GM23338 (cell line): Measurements from ENCODE around the gene FABP6. TPM values are rescaled to one million over a fixed set of nuclear protein-coding genes. Genes with fewer than 3 reads are reported as not detected.

Experiments used
- ATAC-seq: fragments of 200-7000 bp; cut with Tn5 transposase; 3 replicates; pipeline ENCODE4 v1.9.1; 2020
- DNase-seq: peaks from one replicate; pipeline ENCODE4 v3.0.0-alpha.2; 2015; ENCODE audit warnings: low spot score
- H2AFZ ChIP-seq: fragments of 200-600 bp; sonication (generic); 2 replicates; pipeline ENCODE4 v1.8.0; 2016; ENCODE audit warnings: antibody characterized with exemption, mild to moderate bottlenecking, moderate library complexity
- H3F3A ChIP-seq: fragments of 200-600 bp; sonication (generic); replicated peaks from 2 replicates; pipeline ENCODE4 v1.8.0; 2017; ENCODE audit warnings: antibody characterized with exemption, mixed run types, low read depth
- H3K27ac ChIP-seq: fragments of 200-600 bp; sonication (generic); 2 replicates; pipeline ENCODE4 v1.6.1; 2016; ENCODE audit warnings: low read depth
- H3K27me3 ChIP-seq: fragments of 200-600 bp; sonication (generic); 2 replicates; pipeline ENCODE4 v1.8.0; 2016; ENCODE audit warnings: mild to moderate bottlenecking, mixed run types, moderate library complexity; ENCODE audit not compliant: insufficient read depth
- H3K36me3 ChIP-seq: fragments of 200-600 bp; sonication (generic); 2 replicates; pipeline ENCODE4 v1.8.0; 2016; ENCODE audit warnings: mild to moderate bottlenecking; ENCODE audit not compliant: insufficient read depth
- H3K4me1 ChIP-seq: fragments of 200-600 bp; sonication (generic); 2 replicates; pipeline ENCODE4 v1.8.0; 2016; ENCODE audit warnings: mild to moderate bottlenecking, moderate library complexity; ENCODE audit not compliant: insufficient read depth
- H3K4me2 ChIP-seq: fragments of 200-600 bp; sonication (generic); 2 replicates; pipeline ENCODE4 v1.7.1; 2017; ENCODE audit warnings: mixed run types
- H3K4me3 ChIP-seq: fragments of 200-600 bp; sonication (generic); 2 replicates; pipeline ENCODE4 v1.6.1; 2016; ENCODE audit warnings: mixed run types
- H3K79me2 ChIP-seq: fragments of 200-600 bp; sonication (generic); replicated peaks from 2 replicates; pipeline ENCODE4 v1.8.0; 2017; ENCODE audit warnings: mild to moderate bottlenecking; ENCODE audit not compliant: insufficient read depth
- H3K9me2 ChIP-seq: fragments of 200-600 bp; sonication (generic); 2 replicates; pipeline ENCODE4 v1.8.0; 2017; ENCODE audit not compliant: insufficient read depth
- H4K20me1 ChIP-seq: fragments of 200-600 bp; sonication (generic); replicated peaks from 2 replicates; pipeline ENCODE4 v1.8.0; 2017; ENCODE audit warnings: mild to moderate bottlenecking; ENCODE audit not compliant: insufficient read depth
- H3K27ac Mint-ChIP-seq: 2 replicates; pipeline ENCODE4 v1.8.0; 2020; ENCODE audit warnings: inconsistent platforms, mild to moderate bottlenecking, moderate library complexity, mixed read lengths
- H3K27me3 Mint-ChIP-seq: 3 replicates; pipeline ENCODE4 v1.8.0; 2022; ENCODE audit warnings: low read depth, mild to moderate bottlenecking, moderate library complexity, mixed read lengths, inconsistent platforms; ENCODE audit not compliant: insufficient read depth, poor library complexity
- H3K36me3 Mint-ChIP-seq: 3 replicates; pipeline ENCODE4 v1.8.0; 2021; ENCODE audit warnings: low read depth, mild to moderate bottlenecking, inconsistent platforms, moderate library complexity, mixed read lengths
- H3K4me1 Mint-ChIP-seq: 3 replicates; pipeline ENCODE4 v1.8.0; 2020; ENCODE audit warnings: mild to moderate bottlenecking, inconsistent platforms, mixed read lengths
- H3K4me3 Mint-ChIP-seq: 3 replicates; pipeline ENCODE4 v1.8.0; 2021; ENCODE audit warnings: moderate library complexity, mild to moderate bottlenecking, inconsistent platforms, mixed read lengths
- H3K9me3 Mint-ChIP-seq: 3 replicates; pipeline ENCODE4 v1.8.0; 2020; ENCODE audit warnings: moderate library complexity, mild to moderate bottlenecking, inconsistent platforms, mixed read lengths
- CREB1 ChIP-seq: fragments of 250-450 bp; sonication (Bioruptor Pico); IDR thresholded peaks from 2 replicates; pipeline ENCODE4 v1.5.0; 2020; ENCODE audit warnings: low read depth, mild to moderate bottlenecking, moderate library complexity
- CTCF ChIP-seq, 2 experiments: fragments of 200-600 bp in 1 of 2; sonication (generic) in 1 of 2; conservative IDR thresholded peaks; 2 replicates each; pipeline versions ENCODE4 v1.5.1 to v1.6.1; 2016 to 2017; ENCODE audit warnings: antibody characterized with exemption in 2 of 2, low read depth in 2 of 2, mild to moderate bottlenecking in 2 of 2, moderate library complexity in 1 of 2
- ETS1 ChIP-seq: IDR thresholded peaks from 2 replicates; pipeline ENCODE4 v1.6.1; 2016; ENCODE audit warnings: antibody characterized with exemption
- EZH2 ChIP-seq: fragments of 200-600 bp; sonication (generic); IDR thresholded peaks from one replicate; pipeline ENCODE4 v1.8.0; 2017; ENCODE audit warnings: antibody characterized with exemption, mild to moderate bottlenecking, low read depth; ENCODE audit not compliant: unreplicated experiment
- EZH2phosphoT487 ChIP-seq: fragments of 200-600 bp; sonication (generic); IDR thresholded peaks from one replicate; pipeline ENCODE4 v1.8.1; 2018; ENCODE audit warnings: antibody characterized with exemption; ENCODE audit not compliant: unreplicated experiment
- JUNB ChIP-seq: IDR thresholded peaks from one replicate; pipeline ENCODE4 v1.6.1; 2016; ENCODE audit warnings: antibody characterized with exemption; ENCODE audit not compliant: unreplicated experiment
- NANOG ChIP-seq: IDR thresholded peaks from 2 replicates; pipeline ENCODE4 v1.6.1; 2016; ENCODE audit warnings: antibody characterized with exemption, borderline replicate concordance
- POLR2AphosphoS5 ChIP-seq: IDR thresholded peaks from 2 replicates; pipeline ENCODE4 v1.6.1; 2016; ENCODE audit warnings: antibody characterized with exemption, low read depth
- STAT1 ChIP-seq: IDR thresholded peaks from one replicate; pipeline ENCODE4 v1.6.1; 2016; ENCODE audit warnings: antibody characterized with exemption; ENCODE audit not compliant: unreplicated experiment
- ZNF331 ChIP-seq: fragments of 250-450 bp; sonication (Bioruptor Pico); IDR thresholded peaks from 2 replicates; pipeline ENCODE4 v1.5.0; 2020; ENCODE audit warnings: low read depth, mild to moderate bottlenecking, moderate library complexity
- polyA plus RNA-seq: library from polyadenylated mRNA; unstranded; fragments of >200 nt; fragmentation: Nextera tagmentation; extraction: Ambion mirVana; gene quantifications from 2 replicates; pipeline ENCODE4 v1.2.1, GENCODE V29; 2016
- total RNA-seq: library from RNA; depleted of rRNA; stranded (reverse); fragments of >200 nt; shearing (Covaris generic); gene quantifications from 2 replicates; pipeline ENCODE4 v1.2.3, GENCODE V29; 2014
- TF ChIP-seq, protein P1 (sequence below): IDR thresholded peaks from one replicate; pipeline ENCODE4 v1.6.1; 2018; ENCODE audit warnings: antibody characterized with exemption; ENCODE audit not compliant: unreplicated experiment

The FABP6 gene
- total and polyA plus RNA-seq, 2 experiments from 2014 or later = 2.2 to 7.5 TPM

GRCh38 chr5:160266752-160267345 is 37.5 kb downstream of the FABP6 start:
- Histone ChIP-seq H3K4me2 (peak overlapping the region; percentile 34), H4K20me1 (0 out of 2 replicates have a peak, but pooled peaks cover 3% of the 10 kb centered on the region), H3K27me3 (no peaks in the 10 kb centered on the region), H3K4me1 (peaks cover 50% of the 10 kb centered on the region), H3K36me3 (peaks cover 4% of the 10 kb centered on the region; the same call in 1 of the 2 replicates), H2AFZ (no peak overlapping the region), H3F3A (peaks cover 28% of the 10 kb centered on the region), H3K79me2 (peaks cover 24% of the 10 kb centered on the region), H3K27ac (peak overlapping the region; percentile 88), H3K4me3 (no peak overlapping the region; the same call in 1 of the 2 replicates), H3K9me2 (no peaks in the 10 kb centered on the region)
- H3K4me1 Mint-ChIP-seq = peaks cover 70% of the 10 kb centered on the region
- no peaks in the 10 kb centered on the region for H3K9me3 Mint-ChIP-seq
- TF ChIP-seq ZNF331 (CRISPR knock-in tag) (no peak), CTCF (conservative IDR thresholded peaks at IDR 0.05; ENCODE audit: low read depth in 2 of 2) (peak; percentile 49 to 54)
- no peaks in the 10 kb centered on the region for H3K27me3 Mint-ChIP-seq
- DNase-seq = peak; percentile 90
- H3K4me3 Mint-ChIP-seq = peak overlapping the region; percentile 51
- peak; percentile 76 for ATAC-seq
- H3K27ac Mint-ChIP-seq = peak overlapping the region; percentile 82; the same call in 1 of the 2 replicates
- H3K36me3 Mint-ChIP-seq = peaks cover 23% of the 10 kb centered on the region

DNA sequence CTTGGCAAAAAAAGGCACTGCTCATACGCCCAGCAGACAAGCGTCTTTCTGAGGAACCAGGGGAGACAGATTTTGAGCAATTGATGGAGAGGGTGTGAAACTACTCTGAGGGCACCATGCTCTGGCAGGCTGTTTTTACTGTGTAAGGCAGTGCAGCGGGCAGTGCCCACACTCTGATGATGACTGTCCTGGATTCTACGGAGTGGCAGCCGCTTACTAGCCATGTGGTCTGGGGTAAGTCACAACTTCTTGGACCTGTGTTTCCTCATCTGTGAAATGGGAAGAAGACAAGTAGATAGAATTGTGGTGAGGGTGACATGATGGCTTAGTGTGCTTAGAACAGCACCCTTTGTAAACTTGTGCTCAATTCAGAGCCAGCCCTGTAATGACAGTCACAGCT is 38.8 kb downstream of the FABP6 start:
- Histone ChIP-seq H3K36me3 (peaks cover 4% of the 10 kb centered on the region; the same call in 1 of the 2 replicates), H3K79me2 (peaks cover 24% of the 10 kb centered on the region), H3K27ac (no peak overlapping the region), H3K4me3 (no peak overlapping the region), H4K20me1 (0 out of 2 replicates have a peak, but pooled peaks cover 3% of the 10 kb centered on the region), H3K4me1 (peaks cover 52% of the 10 kb centered on the region), H3K9me2 (no peaks in the 10 kb centered on the region), H3F3A (peaks cover 20% of the 10 kb centered on the region), H3K27me3 (no peaks in the 10 kb centered on the region), H2AFZ (no peak overlapping the region), H3K4me2 (no peak overlapping the region)
- no peak for DNase-seq
- Mint-ChIP-seq H3K36me3 (peaks cover 23% of the 10 kb centered on the region), H3K27ac (peak overlapping the region; percentile 21; the same call in 1 of the 2 replicates), H3K4me3 (no peak overlapping the region), H3K4me1 (peaks cover 70% of the 10 kb centered on the region), H3K9me3 (no peaks in the 10 kb centered on the region), H3K27me3 (no peaks in the 10 kb centered on the region)
- ATAC-seq = no peak
- TF ChIP-seq NANOG = no peak
- no peak for TF ChIP-seq STAT1
- no peak for TF ChIP-seq EZH2phosphoT487
- TF ChIP-seq JUNB = no peak
- no peak for TF ChIP-seq POLR2AphosphoS5
- TF ChIP-seq CREB1 (CRISPR knock-in tag) = no peak
- no peak for TF ChIP-seq CTCF (conservative IDR thresholded peaks at IDR 0.05; ENCODE audit: low read depth in 2 of 2)
- TF ChIP-seq EZH2 = no peak
- TF ChIP-seq, protein P1, sequence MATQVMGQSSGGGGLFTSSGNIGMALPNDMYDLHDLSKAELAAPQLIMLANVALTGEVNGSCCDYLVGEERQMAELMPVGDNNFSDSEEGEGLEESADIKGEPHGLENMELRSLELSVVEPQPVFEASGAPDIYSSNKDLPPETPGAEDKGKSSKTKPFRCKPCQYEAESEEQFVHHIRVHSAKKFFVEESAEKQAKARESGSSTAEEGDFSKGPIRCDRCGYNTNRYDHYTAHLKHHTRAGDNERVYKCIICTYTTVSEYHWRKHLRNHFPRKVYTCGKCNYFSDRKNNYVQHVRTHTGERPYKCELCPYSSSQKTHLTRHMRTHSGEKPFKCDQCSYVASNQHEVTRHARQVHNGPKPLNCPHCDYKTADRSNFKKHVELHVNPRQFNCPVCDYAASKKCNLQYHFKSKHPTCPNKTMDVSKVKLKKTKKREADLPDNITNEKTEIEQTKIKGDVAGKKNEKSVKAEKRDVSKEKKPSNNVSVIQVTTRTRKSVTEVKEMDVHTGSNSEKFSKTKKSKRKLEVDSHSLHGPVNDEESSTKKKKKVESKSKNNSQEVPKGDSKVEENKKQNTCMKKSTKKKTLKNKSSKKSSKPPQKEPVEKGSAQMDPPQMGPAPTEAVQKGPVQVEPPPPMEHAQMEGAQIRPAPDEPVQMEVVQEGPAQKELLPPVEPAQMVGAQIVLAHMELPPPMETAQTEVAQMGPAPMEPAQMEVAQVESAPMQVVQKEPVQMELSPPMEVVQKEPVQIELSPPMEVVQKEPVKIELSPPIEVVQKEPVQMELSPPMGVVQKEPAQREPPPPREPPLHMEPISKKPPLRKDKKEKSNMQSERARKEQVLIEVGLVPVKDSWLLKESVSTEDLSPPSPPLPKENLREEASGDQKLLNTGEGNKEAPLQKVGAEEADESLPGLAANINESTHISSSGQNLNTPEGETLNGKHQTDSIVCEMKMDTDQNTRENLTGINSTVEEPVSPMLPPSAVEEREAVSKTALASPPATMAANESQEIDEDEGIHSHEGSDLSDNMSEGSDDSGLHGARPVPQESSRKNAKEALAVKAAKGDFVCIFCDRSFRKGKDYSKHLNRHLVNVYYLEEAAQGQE = no peak
- TF ChIP-seq ETS1 = no peak
- no peak for TF ChIP-seq ZNF331 (CRISPR knock-in tag)
